CD4-positive, alpha-beta T cell treated with Interleukin-10 for 1 hour (primary cell): Measurements from ENCODE around the gene ALCAM.
"Not testable (repeated sequence)": the region's sequence is repeated elsewhere in the genome, so short reads cannot be mapped to it uniquely, and the experiment has no call there.

ENCODE experiments used
- DNase-seq: peaks from one replicate; pipeline ENCODE4 v3.0.0-alpha.2; 2020

The ALCAM gene

DNA sequence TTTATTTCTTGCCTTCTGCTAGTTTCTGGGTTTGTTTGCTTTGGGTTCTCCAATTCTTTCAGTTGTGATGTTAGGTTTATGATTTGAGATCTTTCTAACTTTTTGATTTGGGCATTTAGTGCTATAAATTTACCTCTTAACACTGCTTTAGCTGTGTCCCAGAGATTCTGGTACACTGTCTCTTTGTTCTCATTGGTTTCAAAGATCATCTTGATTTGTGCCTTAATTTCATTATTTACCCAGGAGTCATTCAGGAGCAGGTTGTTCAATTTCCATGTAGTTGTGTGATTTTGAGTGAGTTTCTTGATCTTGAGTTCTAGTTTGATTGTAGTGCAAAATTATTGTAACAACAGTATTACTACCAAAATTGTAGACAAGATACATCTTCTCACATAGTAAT is 25.9 kb downstream of the ALCAM start:
- not testable (repeated sequence) for DNase-seq

DNA sequence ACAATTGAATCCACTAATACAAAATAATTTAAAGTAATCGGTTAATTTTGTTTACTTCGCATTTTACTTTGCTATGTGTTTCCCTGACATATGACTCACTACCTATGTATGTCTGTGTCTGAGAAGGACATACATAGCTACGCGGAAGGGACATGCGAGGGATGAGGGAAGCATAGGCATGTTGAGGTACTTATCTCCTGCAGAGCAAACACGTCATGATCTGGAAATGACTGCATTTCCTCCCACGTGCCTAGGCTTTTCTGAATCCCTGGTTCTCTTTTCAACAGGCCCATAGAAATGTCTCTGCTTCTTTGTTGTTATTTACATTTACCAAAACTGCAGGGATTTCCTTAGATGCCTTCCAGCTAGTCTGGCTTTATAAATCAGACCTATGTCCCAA is 27.5 kb downstream of the ALCAM start:
- no peak for DNase-seq

DNA sequence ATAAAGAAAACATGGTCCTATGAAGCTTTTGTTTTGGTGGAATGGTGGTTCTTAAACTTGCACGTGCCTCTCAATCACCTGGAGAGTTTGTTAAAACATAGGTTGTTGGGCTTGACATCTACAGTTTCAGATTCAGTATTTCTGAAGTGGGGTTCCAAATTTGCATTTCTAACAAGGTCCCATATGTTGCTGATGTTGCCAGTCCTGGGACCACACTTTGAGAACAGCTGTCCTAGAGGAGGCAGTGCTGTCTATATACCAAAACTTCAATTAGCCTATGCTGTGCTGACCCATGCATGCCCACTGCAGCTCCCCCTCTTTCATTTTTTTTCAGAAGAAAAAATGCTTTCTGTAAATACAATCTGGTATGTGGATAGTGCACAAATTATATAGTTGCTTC is 31.3 kb downstream of the ALCAM start:
- no peak for DNase-seq

DNA sequence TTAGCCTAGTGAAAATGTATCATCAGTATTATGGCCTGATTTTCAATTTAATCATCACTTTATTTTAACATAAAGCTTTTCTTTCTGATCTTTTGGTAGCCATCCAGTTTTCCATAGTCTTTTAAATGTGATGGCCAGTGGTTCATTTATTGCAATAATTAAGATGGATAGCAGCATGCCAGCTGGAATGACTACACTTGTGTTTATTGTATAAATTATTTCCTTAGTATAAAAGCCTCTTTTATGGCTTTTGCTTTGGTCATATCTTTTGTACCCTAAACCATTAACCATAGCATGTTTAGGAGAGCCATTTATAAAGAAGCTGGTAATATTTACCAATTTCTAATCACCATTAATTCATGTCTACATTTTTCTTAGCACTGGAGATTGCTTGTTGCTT is 31.7 kb downstream of the ALCAM start:
- no peak for DNase-seq

DNA sequence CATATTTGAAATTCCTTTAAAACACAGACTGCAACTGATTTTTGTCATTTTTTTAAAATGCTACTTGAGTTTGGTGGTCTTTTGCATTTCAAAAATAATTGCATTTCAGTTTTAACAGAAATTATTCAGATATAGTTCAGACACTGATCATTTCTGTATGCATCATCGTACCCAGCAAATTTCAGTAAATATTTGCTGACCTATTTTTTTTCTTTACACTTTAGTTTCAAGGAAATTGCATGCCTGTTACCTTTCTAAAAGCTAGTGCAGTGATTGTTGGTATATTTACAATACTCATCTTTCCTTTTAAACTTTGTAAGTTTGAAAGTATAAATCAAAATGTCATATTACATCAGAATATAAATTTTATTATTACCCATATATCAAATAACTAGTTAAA is 32.4 kb downstream of the ALCAM start:
- DNase-seq, result no peak

DNA sequence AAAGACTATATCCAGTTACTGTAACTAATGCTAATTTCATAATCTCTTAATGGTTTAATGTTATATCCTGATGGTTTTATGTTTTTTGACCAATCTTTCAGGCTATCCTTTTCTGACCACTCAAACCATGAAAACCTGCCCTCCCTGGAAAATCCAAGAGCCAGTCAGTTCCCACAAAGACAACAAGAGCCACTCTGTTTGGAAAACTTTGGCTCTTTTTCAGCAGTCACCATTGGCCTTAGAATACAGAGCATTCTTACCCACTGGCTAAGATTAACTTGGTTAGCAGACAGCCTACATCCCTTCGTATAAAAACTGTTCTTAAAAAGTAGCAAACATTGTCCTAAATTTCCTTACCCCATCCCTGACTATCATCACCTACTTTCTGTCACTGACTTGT is 32.9 kb downstream of the ALCAM start:
- no peak for DNase-seq

DNA sequence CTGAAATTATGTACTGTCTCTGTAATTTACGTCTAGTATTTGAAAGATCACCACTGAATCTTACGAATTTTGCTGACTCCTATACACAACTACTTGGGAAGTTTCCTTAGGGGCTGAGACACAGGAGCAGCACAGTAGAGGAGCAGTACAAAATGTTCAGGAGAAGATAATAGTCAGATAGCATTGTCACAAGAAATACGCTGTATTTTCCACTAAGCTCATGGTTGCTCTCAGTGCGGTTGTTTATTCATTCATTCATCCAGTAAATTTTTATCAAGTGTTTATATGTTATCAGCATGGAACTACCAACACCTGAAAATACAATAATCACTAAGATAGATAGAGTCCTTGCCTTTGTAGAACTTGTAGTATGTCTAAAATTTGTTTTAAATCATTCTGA is 34.5 kb downstream of the ALCAM start:
- no peak for DNase-seq

DNA sequence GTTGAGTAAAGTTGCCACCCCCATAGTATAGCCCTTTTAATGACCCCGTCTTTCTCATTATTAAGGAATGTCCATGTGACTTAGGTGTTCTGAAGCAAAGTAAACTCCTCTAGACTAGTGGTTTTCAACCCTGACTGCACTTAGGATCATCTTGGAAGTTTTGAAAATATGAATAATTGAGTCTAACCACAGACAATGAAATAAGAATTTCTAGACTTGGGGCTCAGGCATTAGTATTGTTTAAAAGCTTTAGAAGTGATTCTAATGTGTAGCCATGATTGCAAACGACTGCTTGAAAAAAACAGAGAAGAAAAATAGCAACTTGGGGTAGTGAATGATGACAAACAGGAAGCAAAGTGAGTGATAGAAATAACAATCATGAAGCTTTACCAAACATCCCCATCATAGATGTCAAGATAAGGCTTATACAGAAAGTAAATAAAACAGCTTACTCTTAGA is 35.0 kb downstream of the ALCAM start:
- no peak for DNase-seq

DNA sequence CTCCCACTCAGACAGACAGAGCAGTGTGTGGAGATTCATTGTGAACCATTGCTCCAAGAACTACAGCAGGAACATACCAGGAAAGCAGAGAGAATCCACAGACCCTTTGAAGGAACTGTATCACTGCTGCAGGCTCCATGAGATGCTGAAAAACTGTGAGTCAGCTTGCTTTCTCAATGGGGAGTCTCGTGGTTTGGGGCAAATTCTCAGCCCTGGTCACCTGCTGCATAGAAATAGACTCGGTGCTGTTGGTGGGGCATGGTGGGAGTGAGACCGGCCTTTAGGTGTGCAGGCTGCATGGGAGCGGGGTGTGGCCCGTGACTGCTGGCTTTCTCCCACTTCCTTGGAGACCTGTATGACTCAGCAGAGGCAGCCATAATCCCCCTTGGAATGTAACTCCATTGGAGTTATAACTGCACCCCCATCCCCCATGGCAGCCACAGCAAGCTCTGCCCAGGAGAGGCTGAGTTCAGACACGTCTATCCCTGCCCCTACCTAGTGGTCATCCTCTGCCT is 35.6 kb downstream of the ALCAM start:
- no peak for DNase-seq

DNA sequence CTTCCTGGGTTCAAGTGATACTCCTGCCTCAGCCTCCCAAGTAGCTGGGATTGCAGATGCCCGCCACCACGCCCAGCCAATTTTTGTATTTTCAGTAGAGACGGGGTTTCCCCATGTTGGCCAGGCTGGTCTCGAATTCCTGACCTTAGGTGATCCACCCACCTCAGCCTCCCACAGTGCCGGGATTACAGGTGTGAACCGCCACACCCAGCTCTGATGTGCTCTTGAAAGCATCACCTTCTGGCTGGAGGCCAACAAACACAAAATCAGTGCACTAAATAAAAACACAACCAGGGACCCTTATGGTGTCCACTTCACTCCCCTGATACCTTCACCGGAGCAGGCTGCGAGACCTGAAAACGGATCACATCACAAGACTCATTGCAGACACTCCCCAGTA is 36.3 kb downstream of the ALCAM start:
- not testable (repeated sequence) for DNase-seq

DNA sequence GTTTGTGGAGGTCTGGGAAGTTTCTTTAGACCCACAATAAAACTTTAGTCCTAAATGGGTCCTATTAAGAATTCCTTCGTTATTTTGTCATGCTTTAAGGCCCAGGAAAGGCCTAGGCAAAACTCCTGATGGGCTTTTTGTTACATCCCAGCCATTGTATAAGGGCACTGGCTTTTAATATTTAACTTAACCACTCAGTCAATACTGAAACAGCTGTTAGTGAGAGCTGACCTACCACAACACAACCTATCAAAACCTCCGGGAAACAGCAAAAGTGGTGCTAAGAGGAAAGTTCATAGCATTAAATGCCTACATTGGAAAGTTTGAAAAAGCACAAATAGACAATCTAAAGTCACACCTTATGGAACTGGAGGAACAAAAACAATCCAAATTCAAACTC is 39.6 kb downstream of the ALCAM start:
- DNase-seq, result no peak

DNA sequence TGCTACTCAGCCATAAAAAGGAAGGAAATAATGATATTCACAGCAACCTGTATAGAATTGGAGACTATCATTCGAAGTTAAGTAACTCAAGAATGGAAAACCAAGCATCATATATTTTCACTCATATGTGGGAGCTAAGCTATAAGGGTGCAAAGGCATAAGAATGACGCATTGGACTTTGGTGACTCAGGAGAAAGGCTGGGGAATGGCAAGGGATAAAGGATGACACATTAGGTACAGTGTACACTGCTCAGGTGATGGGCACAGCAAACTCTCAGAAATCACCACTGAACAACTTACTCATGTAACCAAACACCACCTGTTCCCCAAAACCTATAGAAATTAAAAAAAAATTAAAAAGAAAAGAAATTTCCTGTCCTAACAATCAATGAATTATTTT is 42.7 kb downstream of the ALCAM start:
- no peak for DNase-seq

DNA sequence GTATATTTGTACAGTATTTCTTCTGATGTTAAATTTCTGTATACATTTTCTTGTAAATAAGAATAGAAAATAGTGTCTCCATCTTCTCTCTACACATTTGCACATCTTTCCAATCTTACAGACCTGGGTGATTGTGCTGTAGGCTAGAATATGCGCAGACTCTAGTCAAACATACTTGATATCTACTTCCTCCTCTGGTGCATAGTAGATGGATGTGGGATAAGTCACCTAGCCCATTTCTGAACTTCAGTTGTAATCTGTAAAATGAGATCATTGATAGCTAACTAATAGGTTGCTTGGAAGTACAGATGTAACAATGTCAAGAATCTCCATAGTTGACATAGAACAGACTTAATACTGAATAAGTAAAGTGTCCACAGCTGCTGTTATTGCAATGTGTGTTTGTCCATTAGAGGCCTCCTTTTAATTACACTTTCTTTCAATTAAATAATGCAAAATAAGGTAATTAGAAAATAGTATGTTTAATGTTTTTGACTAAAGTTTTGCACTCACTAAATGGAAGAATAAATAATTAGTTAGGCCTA is 46.7 kb downstream of the ALCAM start:
- DNase-seq, result no peak

DNA sequence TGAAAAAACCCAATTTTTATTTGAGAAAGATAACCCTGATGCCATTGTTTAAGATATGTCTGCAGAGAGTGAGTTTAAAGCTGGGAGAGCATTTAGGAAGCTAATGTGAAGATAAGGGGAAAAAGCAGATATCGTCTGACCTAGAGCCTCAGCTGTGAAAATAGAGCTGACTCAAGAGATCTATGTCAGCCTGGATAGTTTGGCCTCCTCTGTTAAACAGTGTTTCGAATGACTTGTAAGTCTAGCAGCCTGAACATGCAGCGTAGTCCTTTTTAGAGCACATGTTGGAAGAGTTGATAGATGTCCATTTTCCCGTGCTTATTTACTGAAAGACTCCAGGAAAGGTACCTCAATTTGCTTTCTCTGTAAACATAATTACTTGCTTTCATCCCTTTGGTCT is 48.1 kb downstream of the ALCAM start:
- DNase-seq, result no peak

DNA sequence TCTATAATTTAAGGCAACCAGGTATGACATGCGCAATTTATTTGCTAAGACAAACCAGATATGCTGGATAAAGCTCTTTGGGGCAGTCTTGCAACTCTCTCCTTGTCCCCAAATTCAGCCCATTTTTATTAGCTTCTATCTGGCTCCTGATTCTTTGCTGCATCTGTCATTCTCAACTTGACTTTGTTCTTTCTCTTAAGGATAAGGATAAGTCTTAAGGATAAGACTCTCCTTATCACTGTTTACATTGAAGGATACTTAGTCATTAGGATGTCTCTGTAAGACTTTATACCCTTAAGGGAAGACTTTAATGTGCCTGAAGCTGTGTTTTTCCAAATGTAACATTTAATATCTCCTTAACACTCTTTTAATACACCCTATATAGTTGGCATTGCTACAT is 49.2 kb downstream of the ALCAM start:
- no peak for DNase-seq

DNA sequence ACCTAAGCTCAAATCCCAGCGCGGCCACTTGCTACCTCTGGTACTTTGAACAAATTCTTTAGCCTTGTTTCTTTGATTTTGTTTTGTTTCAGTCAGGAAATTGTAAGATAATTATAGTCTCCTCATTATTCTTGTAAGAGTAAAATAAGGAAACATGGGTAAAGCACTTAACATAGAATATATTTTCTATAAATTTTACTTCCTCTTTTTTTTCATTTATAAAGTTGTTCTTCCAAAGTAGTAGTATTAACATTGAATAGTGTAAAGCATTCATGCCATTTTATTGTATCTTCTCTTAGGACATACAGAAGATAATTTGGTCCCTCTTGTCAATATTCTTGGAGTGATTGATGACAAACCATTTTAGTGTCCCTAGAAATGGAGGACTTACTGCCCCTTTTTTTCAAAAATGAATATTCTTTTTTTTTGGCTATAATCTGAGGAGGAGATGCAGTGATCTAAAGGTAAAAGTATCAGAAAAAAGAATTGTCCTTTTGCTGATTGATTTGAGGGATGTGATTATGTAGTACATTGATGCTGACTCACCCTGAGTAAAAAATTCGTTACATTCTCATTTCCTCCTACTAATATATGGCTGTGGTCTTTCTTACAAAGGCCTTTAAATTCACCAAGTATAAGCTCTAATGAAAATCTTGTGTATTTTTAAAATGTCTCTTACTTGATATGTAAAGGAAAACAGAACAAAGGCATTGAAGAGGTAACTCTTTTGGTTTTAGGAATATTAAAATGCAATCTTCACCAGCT is 51.0 kb downstream of the ALCAM start:
- no peak for DNase-seq

DNA sequence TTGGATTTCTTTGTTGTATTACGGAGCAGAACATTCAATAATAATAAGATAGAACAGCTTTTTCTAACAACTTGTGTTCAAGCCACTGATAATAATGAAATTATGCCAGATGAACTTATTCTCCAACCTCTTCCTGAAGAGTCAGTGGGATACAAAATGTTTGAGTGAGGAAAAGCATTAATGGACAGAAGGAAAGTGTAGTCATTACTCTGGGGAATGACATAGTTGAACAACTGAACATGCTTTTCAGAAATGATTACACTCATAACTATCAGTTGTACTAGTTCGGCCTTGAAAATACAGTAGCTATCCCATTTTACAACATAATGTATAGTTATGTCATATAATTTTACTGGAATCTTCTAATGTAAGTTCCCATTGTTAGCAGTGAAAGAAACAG is 55.9 kb downstream of the ALCAM start:
- DNase-seq, result no peak

DNA sequence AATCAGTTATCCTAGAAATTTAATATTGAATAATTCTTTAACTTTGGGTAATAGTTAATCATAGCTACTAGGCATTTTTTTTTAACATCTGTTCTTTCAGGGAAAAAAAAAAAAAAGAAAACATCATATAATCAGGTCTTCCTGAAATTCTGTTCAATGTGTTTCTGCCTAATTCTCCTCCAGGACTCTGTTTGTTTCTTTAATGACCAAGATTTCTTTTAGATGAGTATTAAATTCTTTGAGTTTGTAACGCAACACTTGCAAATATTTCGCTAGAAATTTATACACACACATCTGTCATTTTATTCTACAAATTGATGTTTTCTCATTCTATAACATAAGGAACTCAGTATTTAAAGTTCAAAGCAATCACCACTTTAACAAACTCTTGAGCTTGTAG is 56.7 kb downstream of the ALCAM start:
- DNase-seq, result no peak

DNA sequence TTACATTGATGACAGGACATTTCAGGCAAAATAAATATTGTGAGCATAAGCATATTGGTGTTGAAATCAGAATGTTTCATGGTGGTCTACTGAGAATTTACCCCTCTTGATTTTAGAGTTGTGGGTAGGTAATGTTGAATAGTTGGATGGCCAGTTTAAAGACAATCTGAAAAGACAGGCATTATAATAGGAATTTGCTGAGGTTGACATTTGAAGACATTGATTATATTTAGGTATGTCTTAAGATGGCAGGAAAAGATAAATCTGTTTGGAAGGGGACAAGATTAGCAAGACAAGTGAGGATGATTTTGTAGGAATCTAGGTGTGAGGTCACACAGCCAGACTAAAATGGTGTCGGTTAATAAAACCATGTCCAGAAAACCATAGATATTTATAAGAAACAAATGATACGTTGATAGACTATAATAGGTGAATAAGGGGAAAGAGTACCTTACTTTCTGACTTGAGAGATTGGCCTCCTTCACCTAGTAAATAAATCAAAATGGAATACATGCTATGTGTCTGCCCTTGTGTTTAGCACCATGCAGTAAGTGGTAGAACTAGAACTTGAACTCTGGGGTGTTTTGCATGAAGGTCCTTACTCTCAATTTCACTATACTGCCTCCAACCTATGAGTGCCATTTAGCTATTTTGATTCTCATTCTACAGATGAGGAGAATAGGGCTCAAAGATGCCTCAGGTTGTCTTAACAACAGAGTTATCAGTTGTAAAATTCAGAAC is 57.9 kb downstream of the ALCAM start:
- no peak for DNase-seq

DNA sequence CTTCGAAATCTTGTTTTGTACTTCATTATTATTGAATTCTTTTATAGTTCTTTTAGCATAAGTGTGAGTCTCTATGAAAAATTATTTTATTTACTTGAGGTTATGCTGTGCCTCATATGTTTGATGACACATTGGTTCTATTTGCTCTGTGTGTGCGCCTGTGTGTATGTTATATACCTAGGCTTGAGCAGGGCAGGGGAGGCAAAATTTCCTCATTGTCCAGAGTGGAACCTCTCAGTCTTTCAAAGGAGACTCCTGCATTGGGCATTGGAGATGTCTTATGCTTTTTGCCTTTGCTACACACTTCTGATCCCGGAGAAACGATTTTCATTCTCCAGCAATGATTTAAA is 58.4 kb downstream of the ALCAM start:
- no peak for DNase-seq

DNA sequence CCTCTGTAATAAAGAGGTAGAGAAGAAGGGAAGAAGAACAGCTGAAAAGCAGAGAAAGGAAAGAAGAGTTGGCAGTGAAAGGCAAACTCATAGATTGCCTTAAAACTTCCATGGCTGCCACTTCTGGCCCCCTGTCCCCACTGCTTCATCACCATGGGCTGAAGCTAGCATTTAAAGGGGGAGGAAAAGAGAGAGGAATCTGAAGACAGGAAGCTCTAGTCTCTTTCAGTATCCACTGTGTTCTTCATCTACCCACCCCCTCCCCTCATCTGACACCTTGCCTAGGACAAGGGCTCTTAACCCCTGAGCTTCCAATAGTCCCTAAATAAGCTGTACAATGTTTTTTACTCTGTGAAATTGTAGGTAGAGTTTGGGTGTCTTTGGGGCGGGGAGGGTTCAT is 60.6 kb downstream of the ALCAM start:
- no peak for DNase-seq

DNA sequence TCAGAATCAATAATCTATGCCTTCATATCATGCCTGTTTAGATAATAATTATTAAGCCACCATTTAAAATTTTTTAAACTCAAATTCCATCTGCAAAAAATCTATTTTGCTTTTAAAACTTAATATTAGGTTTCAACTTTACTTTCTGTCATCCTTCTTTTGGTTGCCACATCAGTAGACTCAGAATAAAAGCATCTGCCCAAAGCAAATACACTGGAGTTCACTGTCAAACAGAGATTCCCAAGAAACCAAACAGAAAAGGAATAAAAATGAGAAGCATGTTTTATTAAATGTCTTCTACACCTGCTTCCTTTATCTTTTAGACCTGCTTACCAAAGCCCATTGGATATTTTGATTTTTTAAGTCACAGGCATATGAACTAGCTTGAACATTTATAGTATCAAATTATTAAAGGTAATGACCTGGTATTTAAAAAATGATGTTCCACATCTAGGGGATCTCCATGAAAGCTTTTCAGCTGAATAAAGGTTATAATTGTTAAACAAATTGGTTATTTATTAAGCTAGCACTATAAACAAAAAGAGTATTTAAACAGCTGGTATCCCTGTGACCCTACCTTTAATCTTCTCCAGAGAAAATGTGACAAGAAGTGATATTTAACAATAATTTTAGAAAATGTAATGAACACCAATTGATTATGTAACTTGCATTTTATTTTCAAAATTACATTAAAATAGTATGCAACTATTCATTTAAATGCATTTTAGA is 62.5 kb downstream of the ALCAM start:
- no peak for DNase-seq

DNA sequence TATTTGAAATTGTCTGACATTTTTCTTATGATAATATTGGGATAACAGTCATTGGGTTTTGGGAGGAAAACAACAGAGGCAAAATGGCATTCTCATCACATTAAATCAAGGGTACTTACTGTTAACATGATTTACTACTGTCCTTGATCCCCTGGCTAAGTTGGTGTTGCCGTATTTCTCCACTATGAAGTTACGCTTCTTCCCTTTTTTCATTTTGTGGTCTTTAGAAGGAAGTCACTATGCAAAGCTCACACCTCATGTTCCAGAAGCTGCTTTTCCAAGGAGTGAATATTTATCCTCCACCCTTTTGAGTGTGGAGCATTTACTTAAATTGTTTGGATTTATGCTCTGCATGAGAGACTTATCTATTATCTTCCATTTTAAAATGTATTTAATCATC is 63.7 kb downstream of the ALCAM start:
- DNase-seq, result no peak

DNA sequence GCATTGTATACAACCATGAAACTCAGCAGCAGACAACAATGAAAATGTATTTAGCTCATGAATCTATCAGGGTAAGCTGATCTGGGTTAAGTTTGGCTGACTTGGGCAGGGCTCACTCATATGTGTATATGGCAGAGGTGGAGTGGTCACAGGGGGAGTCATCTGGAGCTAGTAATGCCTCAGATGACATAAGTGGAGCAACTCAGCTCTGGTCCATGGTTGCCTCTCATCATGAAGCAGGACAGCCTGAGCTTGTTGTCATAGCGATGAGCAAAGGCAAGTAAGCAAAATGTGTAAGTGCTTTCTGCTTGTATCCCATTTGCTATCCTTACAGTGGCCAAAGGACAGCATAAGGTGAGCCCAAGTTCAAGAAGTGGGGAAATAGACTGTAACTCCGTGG is 64.5 kb downstream of the ALCAM start:
- no peak for DNase-seq
